ENCODE results near the gene OR5K3. TPM values are rescaled to one million over a fixed set of nuclear protein-coding genes. Genes with fewer than 3 reads are reported as not detected.

Gene OR5K3
- total RNA-seq, 6 donors from 2014 or later = not detected

- Histone ChIP-seq H3K27ac (no peak within 1 kb of the TSS), H3K4me3 (no peak within 1 kb of the TSS), H3K4me1 (no peaks in the 10 kb centered on the region), H3K9me3 (peaks cover 0 to under 1% (median 0%) of the 10 kb centered on the region in 4 donors), H3K36me3 (no peaks in the 10 kb centered on the region), H3K27me3 (no peaks in the 10 kb centered on the region)
- ATAC-seq (ENCODE audit: low FRiP score in 2 of 2) (no peak), DNase-seq (no peak)
- TF ChIP-seq POLR2AphosphoS5 (IDR thresholded peaks at IDR 0.05) (no peak), CTCF (IDR thresholded peaks at IDR 0.05) (no peak), EP300 (IDR thresholded peaks at IDR 0.05) (no peak), POLR2A (IDR thresholded peaks at IDR 0.05) (no peak)
- 77 to 83% methylated on average over 2 of the region's 2 CpGs for WGBS, 2 donors
Measured at GRCh38 chr3:98353554-98353953, 36.9 kb upstream of the OR5K3 start, which contains the start of gene OR5K4. OR5K4 (plus strand) TSS chr3:98353854; CDS start chr3:98353854, 0 bp downstream.

DNA sequence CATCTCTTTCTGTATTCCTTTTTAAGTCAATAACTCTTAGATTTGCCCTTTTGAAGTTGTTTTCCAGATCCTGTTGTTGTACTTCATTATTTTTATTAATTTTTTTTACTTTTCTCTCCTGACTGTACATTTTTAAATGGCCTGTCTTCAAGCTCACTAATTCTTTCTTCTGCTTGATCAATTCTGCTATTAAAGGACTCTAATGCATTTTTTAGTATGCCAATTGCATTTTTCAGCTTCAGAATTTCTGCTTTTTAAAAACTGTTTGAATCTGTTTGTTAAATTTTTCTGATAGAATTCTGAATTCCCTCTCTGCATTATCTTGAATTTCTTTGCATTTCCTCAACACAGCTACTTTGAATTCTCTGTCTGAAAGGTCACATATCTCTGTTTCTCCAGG, 31.2 kb upstream of the OR5K3 start:
- no peak for ATAC-seq (ENCODE audit: low FRiP score in 2 of 2)
- H3K4me1 ChIP-seq = no peaks in the 10 kb centered on the region
- DNase-seq = no peak
- no peak overlapping the region for H3K27ac ChIP-seq
- peaks cover 0 to 15% (median 5%) of the 10 kb centered on the region in 4 donors for H3K9me3 ChIP-seq
- TF ChIP-seq CTCF (IDR thresholded peaks at IDR 0.05) = no peak
- TF ChIP-seq POLR2AphosphoS5 (IDR thresholded peaks at IDR 0.05) = no peak
- TF ChIP-seq EP300 (IDR thresholded peaks at IDR 0.05) = no peak
- no peak for TF ChIP-seq POLR2A (IDR thresholded peaks at IDR 0.05)
- H3K4me3 ChIP-seq = no peak overlapping the region
- no peaks in the 10 kb centered on the region for H3K36me3 ChIP-seq
- no peaks in the 10 kb centered on the region for H3K27me3 ChIP-seq

DNA sequence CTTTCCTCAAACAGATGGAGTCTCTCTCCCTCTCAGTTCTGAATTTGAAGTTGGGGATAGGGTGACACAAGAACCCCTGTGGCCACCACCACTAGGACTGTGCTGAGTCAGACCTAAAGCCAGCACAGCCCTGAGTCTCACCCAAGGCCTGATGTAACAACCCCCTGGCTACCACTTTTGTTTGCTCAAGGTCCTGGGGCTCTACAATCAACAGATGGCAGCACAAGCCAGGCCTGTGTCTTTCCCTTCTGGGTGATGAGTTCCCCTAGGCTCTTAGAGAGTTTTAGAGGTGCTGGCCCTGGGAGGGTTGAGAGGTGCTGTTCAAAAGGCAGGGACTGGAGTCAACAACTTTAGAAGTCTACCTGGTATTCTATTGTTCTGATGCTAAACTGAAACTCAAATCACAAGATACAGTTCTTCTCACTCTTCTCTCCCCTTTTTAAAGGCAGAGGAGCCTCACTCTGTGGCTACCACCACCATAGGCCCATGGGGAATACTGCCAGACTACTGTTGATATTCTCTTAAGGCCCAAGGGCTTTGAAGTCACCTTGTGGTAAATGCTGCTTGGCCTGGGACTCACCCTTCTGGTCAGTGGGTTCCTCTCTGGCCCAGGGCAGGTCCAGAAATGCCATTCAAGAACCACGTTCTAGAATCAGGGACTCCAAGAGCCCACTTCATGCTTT, 30.3 kb upstream of the OR5K3 start:
- no peak overlapping the region for H3K4me3 ChIP-seq
- peaks cover 0 to 15% (median 5%) of the 10 kb centered on the region in 4 donors for H3K9me3 ChIP-seq
- no peaks in the 10 kb centered on the region for H3K27me3 ChIP-seq
- ATAC-seq (ENCODE audit: low FRiP score in 2 of 2) (no peak), DNase-seq (no peak)
- no peak overlapping the region for H3K27ac ChIP-seq
- no peaks in the 10 kb centered on the region for H3K4me1 ChIP-seq
- 75 to 88% methylated on average over 1 of the region's 1 CpG for WGBS, 2 donors
- no peaks in the 10 kb centered on the region for H3K36me3 ChIP-seq
- no peak for TF ChIP-seq EP300 (IDR thresholded peaks at IDR 0.05)
- no peak for TF ChIP-seq POLR2A (IDR thresholded peaks at IDR 0.05)
- no peak for TF ChIP-seq CTCF (IDR thresholded peaks at IDR 0.05)
- TF ChIP-seq POLR2AphosphoS5 (IDR thresholded peaks at IDR 0.05) = no peak

- no peaks in the 10 kb centered on the region for H3K27me3 ChIP-seq
- H3K27ac ChIP-seq = no peak overlapping the region
- WGBS, 2 donors = 94 to 98% methylated on average over 3 of the region's 3 CpGs
- H3K36me3 ChIP-seq = no peaks in the 10 kb centered on the region
- peaks cover 0 to 15% (median 5%) of the 10 kb centered on the region in 4 donors for H3K9me3 ChIP-seq
- no peaks in the 10 kb centered on the region for H3K4me1 ChIP-seq
- TF ChIP-seq CTCF (IDR thresholded peaks at IDR 0.05) = no peak
- TF ChIP-seq POLR2A (IDR thresholded peaks at IDR 0.05) = no peak
- no peak for TF ChIP-seq POLR2AphosphoS5 (IDR thresholded peaks at IDR 0.05)
- TF ChIP-seq EP300 (IDR thresholded peaks at IDR 0.05) = no peak
- DNase-seq = no peak
- ATAC-seq (ENCODE audit: low FRiP score in 2 of 2) = no peak
- no peak overlapping the region for H3K4me3 ChIP-seq
Measured at GRCh38 chr3:98360681-98361080, 29.8 kb upstream of the OR5K3 start.

- Histone ChIP-seq H3K27ac (no peak overlapping the region), H3K4me3 (no peak overlapping the region), H3K27me3 (no peaks in the 10 kb centered on the region), H3K36me3 (no peaks in the 10 kb centered on the region), H3K9me3 (peaks cover 0 to 15% (median 5%) of the 10 kb centered on the region in 4 donors), H3K4me1 (no peaks in the 10 kb centered on the region)
- DNase-seq (no peak), ATAC-seq (ENCODE audit: low FRiP score in 2 of 2) (no peak)
- WGBS, 2 donors = 79 to 82% methylated on average over 2 of the region's 2 CpGs
- TF ChIP-seq POLR2AphosphoS5 (IDR thresholded peaks at IDR 0.05) (no peak), EP300 (IDR thresholded peaks at IDR 0.05) (no peak), CTCF (IDR thresholded peaks at IDR 0.05) (no peak), POLR2A (IDR thresholded peaks at IDR 0.05) (no peak)
Measured at GRCh38 chr3:98361289-98361688, 29.2 kb upstream of the OR5K3 start.

Data from upper lobe of left lung (tissue), 6 donors.